CD4-positive, alpha-beta T cell treated with Interferon alpha-2 for 1 hour (primary cell): Measurements from ENCODE around the gene CD93.

ENCODE experiments used
- DNase-seq, 2 donors: peaks; one replicate each; pipeline ENCODE4 v3.0.0-alpha.2; 2020 to 2022

Gene CD93

DNA sequence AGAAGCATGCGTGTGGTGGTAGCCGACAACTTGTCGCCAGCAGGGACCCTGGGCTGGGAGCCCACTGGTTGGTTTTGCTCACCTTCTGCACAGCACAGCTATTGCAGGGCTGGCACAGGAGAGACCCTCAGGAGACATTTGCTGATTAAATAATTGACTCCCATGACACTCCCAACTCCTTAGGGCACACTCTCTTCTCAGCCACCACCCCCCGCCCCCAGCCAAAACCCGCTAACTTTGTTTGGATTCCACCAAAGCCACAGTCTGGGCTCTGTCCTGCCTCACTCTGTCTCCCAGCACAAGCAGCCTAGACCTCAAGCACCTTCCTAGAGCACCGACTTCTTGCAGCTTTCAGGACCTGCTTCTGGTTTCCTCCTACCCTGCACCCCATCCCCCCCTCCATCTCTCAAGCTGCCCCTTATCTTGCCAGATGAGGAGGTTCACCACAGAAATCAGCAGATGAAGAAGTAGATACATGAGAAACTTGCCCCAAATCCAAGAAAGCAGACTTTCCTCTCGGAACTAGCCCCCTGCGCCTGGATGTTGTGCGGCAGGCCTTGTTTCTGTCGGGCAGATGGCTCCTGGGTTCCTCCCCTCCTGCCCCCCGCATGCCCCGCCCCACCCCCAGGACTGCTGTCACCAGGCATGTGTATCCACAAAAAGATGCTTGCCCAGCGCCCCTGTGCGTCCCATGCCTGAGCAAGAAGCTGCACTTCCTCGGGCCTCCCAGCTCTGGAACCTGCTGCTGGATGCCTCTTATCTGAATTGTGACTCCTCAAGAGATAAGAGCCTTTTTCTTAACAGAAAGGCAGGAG, 35.0 kb upstream of the CD93 start:
- DNase-seq = no peak

DNA sequence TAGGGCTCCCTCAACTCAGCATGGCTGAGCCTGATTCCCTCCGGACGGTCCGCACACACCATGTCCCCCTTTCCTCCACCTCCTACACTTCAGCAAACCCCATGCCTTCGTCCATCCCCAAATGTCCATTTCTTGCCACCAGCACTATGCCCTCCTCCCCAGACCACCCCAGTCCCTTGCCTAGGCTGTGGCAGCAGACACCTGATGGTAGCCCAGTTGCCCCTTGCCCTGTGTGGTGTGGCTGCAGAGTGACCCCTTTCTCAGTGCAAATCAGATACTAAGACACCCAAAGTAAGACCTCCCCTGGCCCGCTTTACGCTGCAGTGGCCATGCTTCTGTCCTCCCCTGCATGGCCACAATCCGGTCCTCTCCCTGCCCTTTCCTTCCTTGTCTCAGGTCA, 34.1 kb upstream of the CD93 start:
- no peak for DNase-seq

DNA sequence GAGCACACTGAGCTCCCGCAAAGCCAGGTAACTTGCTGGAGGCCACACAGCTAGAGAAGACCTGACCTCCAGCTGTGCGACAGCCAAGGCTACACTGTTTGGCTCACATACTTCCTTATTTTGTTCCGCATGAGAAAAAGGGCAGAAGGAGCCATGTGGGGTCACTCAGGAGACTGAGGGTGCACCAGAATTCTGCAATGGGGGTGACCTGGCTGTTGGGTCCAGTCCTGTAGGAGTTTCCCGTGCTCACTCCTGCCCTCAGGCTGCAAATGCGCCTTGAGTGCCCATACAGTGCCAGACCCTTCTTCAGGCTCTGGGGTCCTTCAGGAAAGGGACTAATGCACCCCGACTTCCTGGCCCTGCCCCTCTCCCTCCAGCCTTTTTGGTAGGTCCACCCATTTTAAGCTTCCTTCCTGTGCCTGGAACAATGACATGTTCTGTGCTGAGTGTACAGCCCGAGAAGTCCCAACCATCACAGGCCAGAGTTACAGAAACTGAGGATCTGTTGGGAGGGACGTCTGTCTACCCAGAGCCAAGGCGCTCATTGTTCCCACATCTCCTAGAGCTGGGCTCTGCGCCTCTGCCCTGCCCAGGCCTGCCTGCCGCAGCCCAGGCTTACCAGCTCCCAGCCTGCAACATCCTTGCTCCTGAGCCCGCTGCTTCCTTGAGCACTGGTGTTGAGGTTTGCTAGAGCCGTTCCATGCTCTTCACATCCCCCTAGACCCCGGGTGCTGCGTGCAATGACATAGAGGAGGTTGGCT, 33.5 kb upstream of the CD93 start:
- DNase-seq = no peak

DNA sequence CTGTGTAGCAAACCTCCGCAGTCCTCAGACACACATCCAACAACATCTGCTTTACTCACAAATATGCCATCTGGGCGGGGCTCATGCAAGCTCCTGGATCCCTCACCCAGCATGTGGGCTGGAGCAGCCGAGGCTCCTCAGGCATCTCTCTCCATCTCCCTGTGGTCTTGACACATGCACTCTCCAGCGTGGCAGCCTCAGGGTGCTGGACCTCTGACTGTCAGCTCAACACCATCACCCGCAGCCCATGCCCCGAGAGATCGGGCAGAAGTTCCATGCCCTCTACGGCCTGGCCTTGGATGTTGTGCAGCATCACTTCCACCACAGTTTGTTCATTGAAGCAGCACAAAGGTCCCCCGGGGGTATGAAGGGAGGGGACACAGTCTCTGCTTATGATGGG, 32.6 kb upstream of the CD93 start:
- DNase-seq = no peak

DNA sequence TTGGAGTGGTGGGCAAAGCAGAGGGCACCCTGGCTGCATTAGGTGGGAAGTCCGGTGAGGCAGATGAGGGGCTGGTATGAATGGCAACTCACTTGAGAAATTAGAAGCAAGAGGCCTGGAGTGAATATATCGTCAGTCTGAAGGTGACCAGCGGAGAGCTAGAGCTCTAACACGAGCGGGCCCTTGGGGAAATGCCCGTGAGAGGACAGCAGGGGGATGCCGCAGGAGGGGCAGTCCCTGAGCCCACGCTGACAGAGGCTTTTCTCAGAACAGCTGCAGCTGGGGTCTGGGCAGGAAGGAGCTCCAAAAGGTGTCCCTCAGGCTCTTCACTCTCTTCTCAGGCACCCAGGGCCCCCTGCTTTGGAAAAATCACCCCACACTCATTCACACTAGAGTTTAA, 32.0 kb upstream of the CD93 start:
- DNase-seq = no peak

DNA sequence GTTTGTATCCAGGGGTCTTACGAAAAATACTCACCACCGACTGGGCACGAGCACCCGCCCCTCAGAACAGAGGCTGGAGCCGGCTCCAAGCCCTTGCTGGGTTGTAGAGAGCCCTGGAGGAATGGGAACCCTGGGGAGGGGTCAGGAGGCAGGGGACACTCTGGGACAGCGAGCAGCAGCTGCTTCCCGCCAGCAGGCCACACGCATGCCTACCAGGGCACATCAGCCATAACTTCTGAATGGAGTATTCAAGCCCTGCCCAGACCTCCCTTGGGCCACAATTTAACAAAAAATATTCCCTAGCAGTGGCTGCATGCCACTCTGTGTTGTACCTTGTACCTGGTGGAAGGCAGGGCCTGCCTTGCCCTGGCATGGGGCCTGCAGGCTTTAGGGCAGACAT, 31.6 kb upstream of the CD93 start:
- no peak for DNase-seq

DNA sequence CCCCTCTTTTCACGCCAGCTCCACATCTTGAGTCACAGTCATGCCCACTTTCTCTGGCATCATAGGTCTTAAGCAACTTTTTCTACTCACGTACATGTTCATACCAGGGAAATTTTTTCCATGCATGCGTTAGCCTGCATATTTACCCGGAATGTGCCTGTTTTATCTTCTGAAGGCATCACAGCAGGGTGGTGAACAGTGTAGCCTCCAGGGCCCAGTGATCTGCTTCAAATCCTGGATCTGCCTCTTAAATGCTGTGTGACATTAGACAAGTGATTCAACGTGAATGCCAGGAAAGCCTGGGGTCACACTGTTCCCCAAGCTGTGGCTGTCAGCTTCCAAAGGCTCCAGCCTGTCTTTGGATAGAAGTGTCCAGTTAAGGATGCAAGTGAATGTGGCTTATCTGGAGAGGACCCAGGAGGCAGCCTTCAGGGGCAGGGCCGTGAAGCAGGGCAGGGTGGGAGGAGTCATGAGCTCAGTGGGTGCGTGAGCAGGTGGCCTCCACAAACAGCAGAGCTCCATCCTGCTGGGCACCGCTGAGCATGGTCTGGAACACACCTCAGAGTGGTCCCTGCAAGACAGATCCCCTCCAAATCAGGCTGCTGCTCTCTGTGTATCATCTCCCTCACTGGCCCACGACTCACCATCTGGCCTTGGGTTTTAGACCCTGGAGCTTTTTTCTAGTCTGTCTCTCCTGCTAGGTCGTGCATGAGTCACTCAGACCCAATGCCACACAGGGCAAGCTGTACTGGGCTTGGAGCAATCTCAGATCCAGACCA, 30.4 kb upstream of the CD93 start:
- DNase-seq = no peak

DNA sequence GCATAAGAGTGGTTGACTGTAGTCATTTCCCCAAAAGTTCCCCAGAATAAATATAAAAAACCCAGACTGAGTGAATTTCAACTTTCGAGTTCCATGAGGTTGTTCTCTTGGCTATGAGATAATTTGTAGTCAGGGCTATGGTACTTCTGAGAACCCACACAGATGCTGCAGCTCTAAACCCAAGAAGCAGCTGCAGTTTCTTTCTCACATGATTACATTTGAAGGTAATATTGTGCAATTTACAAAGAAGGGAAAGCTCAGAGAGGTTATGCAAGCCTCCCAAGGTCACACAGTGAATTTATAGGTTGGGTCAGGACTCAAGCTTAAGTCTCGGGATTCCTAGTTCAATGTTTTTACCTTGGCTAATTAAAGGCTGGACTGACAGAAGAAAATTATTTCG, 29.7 kb upstream of the CD93 start:
- peak in 1 of 2 donors; percentile 16 for DNase-seq

DNA sequence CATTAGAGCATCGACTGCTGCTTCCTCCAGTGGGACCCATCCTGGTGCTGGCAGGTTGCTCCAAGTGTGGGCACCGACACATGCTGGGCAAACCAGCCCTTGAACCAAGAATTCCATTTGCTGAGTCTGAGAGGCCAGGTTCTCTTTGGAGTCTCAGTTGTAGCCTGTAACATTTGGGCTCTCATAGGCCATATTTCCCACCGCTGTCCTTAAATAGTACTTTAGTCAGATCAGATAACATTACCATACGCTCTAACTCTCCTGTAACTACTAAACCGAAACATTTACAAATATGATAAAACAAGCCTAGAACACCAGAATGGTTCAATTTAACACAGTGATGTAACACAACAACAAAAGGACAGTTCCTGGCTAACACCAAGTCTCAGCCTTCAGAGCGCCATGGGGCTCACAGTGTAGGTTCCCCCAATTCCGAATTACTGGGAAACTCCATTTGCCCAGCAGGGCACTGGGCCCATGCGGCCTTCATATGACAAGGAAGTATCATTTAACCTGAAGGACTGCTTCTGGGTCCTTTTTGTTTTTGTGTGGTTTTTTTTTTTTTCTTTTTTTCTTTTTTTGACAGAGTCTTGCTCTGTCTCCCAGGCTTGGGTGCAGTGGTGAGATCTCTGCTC, 28.4 kb upstream of the CD93 start:
- no peak for DNase-seq

DNA sequence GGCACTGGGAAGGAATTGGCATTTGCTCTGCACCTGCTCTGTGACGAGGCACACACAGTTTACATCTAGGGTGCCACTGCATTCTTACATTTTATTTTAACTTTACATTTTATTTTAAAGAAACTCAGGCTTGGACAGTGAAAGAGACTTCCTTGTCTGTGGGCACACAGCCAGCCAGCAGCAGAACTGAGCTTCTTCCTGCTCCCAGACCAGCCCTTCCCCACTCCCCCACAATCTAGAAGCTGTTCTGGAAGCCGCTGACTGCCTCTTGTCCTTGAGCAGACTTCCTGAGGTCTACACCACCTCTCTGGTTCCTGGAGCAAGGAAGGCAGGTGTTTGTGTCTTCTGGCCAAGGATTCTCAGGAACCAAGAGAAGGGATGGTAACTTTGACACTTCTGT, 27.9 kb upstream of the CD93 start:
- no peak for DNase-seq

DNA sequence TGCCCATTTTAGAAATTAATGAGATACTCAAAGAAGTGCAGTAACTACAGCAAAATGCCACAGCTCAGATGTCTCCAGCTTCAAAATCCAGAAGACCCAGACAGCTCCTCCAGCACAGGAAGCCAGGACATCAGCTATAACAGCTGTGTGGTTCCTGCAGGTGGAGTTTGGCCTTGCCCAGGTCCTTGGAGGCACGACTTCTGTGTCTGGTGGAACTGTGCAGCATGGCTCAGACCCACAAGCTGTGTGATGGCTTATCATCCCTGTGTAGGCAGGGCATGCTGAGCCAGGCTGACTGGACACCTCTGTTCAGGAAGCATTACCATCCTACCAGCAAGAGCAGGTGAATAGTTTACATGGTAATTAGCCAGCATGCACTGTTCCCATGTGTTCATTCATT, 26.5 kb upstream of the CD93 start:
- no peak for DNase-seq

DNA sequence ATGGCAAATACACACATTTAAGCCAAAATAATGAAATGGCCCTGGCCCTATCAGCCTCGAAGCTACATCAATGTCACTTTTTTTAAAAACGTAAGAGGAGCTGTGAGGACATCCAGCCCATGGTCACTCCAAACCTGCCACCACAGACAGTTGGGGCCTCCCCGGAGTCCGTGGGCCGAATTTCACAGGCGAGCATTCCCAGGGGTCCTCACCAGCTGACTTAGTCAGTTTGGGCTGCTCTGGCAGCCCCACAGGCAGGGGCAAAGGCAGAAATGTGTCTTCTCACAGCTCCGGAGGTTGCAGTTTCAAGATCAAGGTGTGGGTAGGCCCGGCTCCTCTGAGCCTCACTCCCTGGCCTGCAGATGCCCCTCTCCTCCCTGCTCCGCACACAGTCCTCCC, 25.8 kb upstream of the CD93 start:
- no peak for DNase-seq

DNA sequence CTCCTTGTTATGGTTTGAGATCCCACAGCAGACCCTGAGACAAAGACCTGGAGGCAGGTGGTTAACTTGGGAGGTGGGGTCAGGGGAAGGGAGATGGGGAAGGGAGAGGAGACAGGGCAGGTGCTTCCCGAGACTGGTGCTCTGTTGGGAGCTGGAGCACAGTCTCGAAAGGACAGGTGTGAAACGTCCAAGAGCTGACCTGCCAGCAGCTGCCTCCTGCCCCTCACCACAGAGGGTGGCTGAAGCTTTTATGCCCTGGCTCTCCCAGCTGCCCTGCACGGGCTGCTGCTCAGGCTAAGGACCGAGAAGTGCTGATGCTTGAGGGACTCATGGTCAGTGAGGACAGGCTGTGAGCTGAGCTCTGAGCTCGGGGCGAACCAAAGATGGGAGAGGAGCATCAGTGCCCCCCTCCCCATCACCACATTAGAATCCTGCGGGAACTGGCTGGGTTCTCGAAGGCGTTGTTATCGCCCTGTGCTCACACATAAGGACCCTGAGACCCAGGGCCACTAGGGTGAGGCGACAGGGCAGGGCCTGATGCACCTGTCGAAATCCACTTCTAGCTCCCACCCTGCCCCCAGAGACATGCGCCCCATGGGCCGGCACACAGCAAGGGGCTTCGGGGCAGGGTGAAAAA, 25.3 kb upstream of the CD93 start:
- no peak for DNase-seq

DNA sequence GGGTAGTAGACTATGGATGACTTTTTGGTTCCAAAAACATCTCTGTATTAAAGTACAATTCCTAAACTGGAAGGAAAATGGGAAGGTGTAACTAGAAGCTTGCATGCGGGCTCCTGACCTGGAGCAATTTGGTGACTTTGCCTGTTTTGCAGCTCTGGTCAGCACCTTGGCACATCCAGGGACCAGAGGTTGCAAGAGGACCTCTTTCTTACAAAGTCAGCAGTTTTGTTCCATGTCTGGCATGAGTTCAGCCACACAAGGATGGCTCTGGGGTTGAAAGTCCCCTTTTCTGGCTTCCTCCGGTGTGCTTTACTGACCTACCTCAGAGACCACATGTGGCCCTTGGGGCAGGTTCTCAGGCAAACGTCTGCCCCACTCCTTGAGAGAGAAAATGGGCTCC, 22.7 kb upstream of the CD93 start:
- DNase-seq = no peak

DNA sequence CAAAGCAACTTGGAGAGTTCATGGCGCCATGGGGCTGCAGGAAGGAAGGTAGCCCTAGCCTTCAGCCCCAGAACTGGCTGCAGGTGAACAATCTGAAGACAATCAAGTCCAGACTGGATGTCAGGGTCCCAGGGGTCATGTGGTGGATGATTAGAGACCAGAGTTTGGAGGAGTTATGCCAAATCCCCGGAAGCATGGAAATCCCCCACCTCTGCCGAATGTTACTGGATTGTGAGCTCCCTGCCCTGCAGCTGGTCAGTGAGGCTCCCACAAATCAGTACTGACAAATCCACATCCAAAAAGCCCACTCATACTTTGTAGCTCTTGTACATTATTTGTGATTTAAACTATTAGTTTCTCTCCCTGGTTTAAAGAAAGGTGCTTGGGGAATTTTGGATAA, 21.3 kb upstream of the CD93 start:
- DNase-seq = no peak

DNA sequence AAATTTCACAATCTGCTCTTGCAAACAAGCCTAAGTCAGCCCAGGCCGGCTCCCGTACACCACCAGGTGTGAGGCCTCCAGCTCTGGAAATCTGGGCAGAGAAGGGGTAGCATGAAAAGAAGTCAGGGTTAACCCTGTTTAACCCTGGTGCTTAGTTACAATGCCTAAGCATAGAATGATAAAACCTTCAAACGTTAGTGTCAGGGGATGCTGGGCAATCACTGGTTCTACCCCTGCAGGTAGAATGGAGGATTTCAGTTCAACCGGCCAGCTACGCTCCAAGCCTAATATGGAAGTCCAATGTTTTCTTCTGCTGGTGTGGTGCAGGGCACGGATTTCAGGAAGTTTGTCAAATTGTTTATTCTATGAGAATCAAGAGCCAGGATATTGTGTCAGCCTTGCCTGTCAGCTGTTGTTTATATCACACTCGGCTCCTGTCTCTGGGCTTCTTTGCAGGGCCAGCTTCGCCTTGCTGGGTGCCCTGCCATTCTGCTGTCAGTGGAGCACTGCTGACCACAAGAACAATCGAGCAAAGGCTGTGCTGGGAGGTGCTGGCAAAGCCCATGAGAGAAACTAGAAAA, 20.2 kb upstream of the CD93 start:
- no peak for DNase-seq

DNA sequence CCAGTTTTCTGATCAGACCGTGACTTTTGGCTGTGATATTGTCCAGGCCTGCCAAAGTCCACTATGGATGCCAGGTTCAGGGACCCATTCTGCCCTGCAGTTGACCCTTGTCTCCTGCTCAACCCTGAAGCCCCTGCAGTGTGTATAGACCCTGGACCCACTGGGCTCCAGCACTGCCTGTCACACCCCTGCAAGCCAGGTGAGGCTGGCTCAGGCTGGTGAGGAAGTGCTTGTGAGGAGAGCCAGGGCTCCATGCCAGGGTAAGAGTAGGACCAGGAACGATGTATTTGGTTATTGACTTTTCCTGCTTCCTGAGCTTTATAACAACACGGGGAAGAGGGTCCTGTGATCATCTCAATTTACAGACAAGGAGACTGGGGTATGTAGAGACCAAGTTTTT, 19.1 kb upstream of the CD93 start:
- DNase-seq = no peak

DNA sequence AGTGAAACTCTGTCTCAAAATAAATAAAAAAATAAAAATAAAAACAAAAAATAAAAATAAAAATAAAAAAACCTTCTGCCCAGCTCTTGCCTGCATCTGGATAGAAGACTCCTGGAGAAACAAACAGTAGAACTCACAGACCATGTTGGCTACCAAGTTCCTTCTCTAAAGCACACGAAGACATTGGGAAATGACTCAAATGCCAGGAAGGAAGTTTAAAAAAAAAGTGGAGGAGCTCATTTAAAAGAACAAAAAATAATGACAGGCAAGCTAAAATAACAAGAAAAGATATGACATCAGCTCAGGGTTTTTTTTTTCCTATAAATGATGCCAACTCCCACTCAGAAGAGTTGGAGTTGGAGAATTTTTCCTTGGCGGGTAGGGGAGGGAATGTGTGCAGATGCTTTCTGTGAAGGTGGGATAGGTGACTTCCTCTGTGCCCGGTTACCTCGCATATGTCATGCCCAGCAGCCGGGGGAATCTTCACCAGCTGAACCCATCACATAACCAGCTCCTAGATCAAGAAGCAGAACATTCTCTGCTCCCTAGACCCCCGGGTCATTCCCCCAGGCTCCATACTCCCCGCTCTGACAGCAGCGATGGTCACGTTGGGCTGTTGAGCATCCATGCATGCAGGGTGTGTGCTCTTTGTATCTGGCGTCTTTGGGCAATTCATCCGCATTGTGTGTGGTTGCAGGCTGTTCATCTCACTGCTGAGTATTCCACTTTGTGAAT, 17.3 kb upstream of the CD93 start:
- no peak for DNase-seq

DNA sequence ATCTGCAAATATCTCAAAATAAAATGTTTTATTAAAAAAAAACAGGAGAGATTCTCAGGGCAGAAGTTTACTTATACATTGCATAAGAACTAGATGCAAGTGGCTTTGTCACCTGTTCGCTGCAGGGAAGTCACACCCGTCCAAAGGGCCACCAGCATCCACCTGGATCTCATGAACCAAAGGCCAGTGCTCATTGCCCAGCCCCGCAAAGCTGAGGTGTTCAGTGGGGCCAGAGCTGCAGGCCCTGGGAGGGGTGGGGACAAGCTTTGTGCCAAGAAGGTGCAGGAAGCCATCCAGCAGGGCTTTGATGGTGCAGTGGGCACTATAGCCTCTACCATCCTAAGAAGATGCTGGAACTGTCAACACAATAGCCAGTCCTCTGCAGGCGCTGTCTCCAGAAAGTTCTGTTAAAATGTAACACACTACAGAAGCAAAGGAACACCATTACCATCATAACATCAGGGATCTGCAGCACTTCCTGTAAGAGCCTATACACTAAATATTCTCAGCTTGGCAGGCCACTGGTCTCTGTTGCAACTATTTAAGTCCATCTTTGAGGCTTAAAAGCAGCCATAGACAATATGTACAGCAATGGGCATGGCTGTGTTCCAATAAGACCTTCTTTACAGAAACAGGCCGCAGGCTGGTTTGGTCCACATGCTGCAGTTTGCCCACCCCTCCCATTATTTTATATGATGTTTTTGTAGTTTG, 15.7 kb upstream of the CD93 start:
- DNase-seq = no peak

DNA sequence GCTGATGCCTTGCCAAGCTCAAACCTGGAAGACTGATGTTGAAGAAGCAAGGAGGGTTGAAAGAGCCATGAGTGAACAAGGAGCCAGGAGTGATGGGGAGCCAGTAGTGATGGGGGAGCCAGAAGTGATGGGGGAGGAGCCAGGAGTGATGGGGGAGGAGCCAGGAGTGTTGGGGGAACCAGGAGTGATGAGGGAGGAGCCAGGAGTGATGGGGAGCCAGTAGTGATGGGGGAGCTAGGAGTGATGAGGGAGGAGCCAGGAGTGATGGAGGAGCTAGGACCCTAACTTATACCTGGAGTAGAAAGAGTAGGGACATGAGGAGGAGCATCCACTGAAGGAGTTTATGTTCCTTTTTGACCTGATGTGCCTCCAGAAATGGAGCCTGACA, 14.6 kb upstream of the CD93 start:
- DNase-seq = no peak
